Lower lobe of right lung (tissue), 2 donors: ENCODE results near the gene KANK2. TPM values are rescaled to one million over a fixed set of nuclear protein-coding genes. Genes with fewer than 3 reads are reported as not detected.
"Not testable (repeated sequence)": the region's sequence is repeated elsewhere in the genome, so short reads cannot be mapped to it uniquely, and the experiment has no call there.

Experiments
- ATAC-seq, 2 donors: fragments of 200-7000 bp; cut with Tn5 transposase; one replicate each; pipeline ENCODE4 v1.9.1; 2020 to 2022; ENCODE audit warnings: mild to moderate bottlenecking in 2 of 2, moderate library complexity in 2 of 2
- DNase-seq: peaks from one replicate; pipeline ENCODE4 v3.0.0-alpha.2; 2020
- H3K27ac ChIP-seq: fragments of 200-600 bp; one replicate; pipeline ENCODE4 v1.8.0; 2022
- H3K27me3 ChIP-seq: fragments of 200-600 bp; one replicate; pipeline ENCODE4 v1.8.0; 2022; ENCODE audit warnings: low read depth
- H3K36me3 ChIP-seq: fragments of 200-600 bp; one replicate; pipeline ENCODE4 v1.8.0; 2022; ENCODE audit warnings: mild to moderate bottlenecking
- H3K4me1 ChIP-seq: fragments of 200-600 bp; one replicate; pipeline ENCODE4 v1.8.0; 2022
- H3K4me3 ChIP-seq: fragments of 200-600 bp; one replicate; pipeline ENCODE4 v1.8.0; 2022; ENCODE audit warnings: mild to moderate bottlenecking
- H3K9me3 ChIP-seq: fragments of 200-600 bp; one replicate; pipeline ENCODE4 v1.8.0; 2022
- intact Hi-C: fragments of 100-400 bp; cut with DNase I; formaldehyde crosslinking; loops from one replicate; pipeline ENCODE4 v1.11.0; 2022
- total RNA-seq: library from RNA; stranded (reverse); fragmentation: NEBNext Ultra II Directional; extraction: Animal tissue kit (Norgen Biotek cat#: 25700); gene quantifications from one replicate; pipeline ENCODE4 v1.2.1, GENCODE V29; 2021
- TF ChIP-seq, protein P1 (sequence below): fragments of 200-600 bp; IDR thresholded peaks from one replicate; pipeline ENCODE4 v1.8.0; 2022; ENCODE audit warnings: antibody characterized with exemption, mild to moderate bottlenecking
- donor health status: DM: no; HTN: yes; CAD: no; lungs with severe emphysema.

The KANK2 gene
- total RNA-seq, 1 donor from 2014 or later: 191 TPM

- Histone ChIP-seq H3K36me3 (peaks cover 81% of the 10 kb centered on the region), H3K4me1 (peaks cover 50% of the 10 kb centered on the region), H3K27ac (peak overlapping the region; percentile 43), H3K9me3 (no peaks in the 10 kb centered on the region), H3K4me3 (peak overlapping the region; percentile 10), H3K27me3 (no peaks in the 10 kb centered on the region)
- intact Hi-C loops: no loop called here
- DNase-seq (no peak), ATAC-seq (no peak)
- TF ChIP-seq, protein P1, sequence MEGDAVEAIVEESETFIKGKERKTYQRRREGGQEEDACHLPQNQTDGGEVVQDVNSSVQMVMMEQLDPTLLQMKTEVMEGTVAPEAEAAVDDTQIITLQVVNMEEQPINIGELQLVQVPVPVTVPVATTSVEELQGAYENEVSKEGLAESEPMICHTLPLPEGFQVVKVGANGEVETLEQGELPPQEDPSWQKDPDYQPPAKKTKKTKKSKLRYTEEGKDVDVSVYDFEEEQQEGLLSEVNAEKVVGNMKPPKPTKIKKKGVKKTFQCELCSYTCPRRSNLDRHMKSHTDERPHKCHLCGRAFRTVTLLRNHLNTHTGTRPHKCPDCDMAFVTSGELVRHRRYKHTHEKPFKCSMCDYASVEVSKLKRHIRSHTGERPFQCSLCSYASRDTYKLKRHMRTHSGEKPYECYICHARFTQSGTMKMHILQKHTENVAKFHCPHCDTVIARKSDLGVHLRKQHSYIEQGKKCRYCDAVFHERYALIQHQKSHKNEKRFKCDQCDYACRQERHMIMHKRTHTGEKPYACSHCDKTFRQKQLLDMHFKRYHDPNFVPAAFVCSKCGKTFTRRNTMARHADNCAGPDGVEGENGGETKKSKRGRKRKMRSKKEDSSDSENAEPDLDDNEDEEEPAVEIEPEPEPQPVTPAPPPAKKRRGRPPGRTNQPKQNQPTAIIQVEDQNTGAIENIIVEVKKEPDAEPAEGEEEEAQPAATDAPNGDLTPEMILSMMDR: no peak
Observed at GRCh38 chr19:11190501-11190900, 6.8 kb downstream of the KANK2 start.

DNA sequence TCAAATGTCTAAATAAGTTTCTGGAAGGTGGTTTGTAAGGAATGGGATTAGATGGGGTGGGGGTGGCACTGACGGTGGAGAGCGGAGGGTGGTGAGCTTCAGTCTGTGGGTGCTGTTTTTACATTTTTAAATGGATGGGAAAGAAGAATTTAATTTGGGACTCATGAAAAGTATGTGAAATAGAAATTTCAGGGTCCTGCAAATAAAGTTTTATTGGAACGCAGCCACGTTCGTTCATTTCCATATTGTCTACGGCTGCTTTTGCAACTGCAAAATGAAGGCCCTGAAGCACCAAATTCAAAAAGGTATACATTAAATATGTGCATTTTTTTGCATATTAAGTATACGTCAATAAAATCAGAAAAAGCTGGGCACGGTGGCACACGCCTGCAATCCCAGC, 9.9 kb downstream of the KANK2 start:
- TF ChIP-seq, protein P1: no peak
- Histone ChIP-seq H3K9me3 (no peaks in the 10 kb centered on the region), H3K27ac (no peak overlapping the region), H3K4me3 (no peak overlapping the region), H3K27me3 (no peaks in the 10 kb centered on the region), H3K36me3 (peaks cover 74% of the 10 kb centered on the region), H3K4me1 (peaks cover 43% of the 10 kb centered on the region)
- DNase-seq: no peak
- no peak for ATAC-seq
- intact Hi-C loops: no loop called here

DNA sequence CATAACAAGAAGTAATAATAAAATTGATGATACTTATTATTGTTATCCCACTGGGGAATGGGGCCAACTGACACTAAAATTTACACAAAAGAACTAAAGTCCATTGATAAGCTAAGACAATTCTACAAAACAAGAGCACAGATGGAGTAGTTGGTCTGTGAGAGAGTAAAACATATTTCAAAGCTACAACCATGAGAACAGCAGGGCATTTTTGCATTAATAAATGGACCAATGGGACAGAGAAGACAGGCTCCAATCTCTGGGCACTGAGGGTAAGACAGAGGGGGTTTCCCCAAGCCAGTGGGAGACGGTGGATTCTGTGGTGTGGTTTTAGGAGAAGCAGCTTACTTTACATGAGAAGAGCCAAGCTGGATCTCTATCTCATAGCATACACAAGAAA, 14.4 kb downstream of the KANK2 start:
- TF ChIP-seq, protein P1: no peak
- Histone ChIP-seq H3K27ac (no peak overlapping the region), H3K9me3 (no peaks in the 10 kb centered on the region), H3K36me3 (peaks cover 70% of the 10 kb centered on the region), H3K4me1 (peaks cover 27% of the 10 kb centered on the region), H3K4me3 (no peak overlapping the region), H3K27me3 (no peaks in the 10 kb centered on the region)
- DNase-seq: no peak
- ATAC-seq: no peak
- intact Hi-C loops: no loop called here

GRCh38 chr19:11181488-11181887, 15.9 kb downstream of the KANK2 start:
- H3K4me3 ChIP-seq: no peak overlapping the region
- no peak for DNase-seq
- H3K36me3 ChIP-seq: peaks cover 72% of the 10 kb centered on the region
- ATAC-seq: no peak
- TF ChIP-seq, protein P1: no peak
- H3K4me1 ChIP-seq: peaks cover 27% of the 10 kb centered on the region
- H3K9me3 ChIP-seq: no peaks in the 10 kb centered on the region
- no peak overlapping the region for H3K27ac ChIP-seq
- intact Hi-C loops: no loop called here
- H3K27me3 ChIP-seq: no peaks in the 10 kb centered on the region

DNA sequence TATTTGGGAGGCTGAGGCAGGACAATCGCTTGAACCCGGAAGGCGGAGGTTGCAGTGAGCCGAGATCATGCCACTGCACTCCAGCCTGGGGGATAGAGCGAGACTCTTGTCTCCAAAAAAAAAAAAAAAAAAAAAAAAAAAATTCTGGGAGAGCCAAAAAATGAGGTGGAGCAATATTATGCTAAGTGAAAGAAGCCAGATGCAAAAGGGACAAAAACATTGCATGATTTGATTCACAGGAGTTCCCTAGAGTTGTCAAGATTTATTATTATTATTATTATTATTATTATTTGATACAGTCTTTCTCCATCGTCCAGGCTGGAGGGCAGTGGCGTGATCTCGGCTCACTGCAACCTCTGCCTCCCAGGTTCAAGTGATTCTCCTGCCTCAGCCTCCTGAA, 16.4 kb downstream of the KANK2 start:
- H3K27me3 ChIP-seq, DNase-seq, ATAC-seq, H3K4me3 ChIP-seq, intact Hi-C loops, H3K9me3 ChIP-seq: not testable (repeated sequence)
- H3K4me1 ChIP-seq: peaks cover 27% of the 10 kb centered on the region
- peak overlapping the region; percentile 41 for H3K27ac ChIP-seq
- H3K36me3 ChIP-seq: peaks cover 72% of the 10 kb centered on the region

GRCh38 chr19:11180346-11180745, 17.0 kb downstream of the KANK2 start:
- TF ChIP-seq, protein P1: no peak
- H3K27ac ChIP-seq: peak overlapping the region; percentile 41

More at GRCh38 chr19:11180346-11180745, 17.0 kb downstream of the KANK2 start:
- DNase-seq (no peak), ATAC-seq (no peak)
- H3K4me3 ChIP-seq: no peak overlapping the region
- H3K9me3 ChIP-seq: no peaks in the 10 kb centered on the region
- intact Hi-C loops: no loop called here
- H3K27me3 ChIP-seq: no peaks in the 10 kb centered on the region
- H3K4me1 ChIP-seq: peaks cover 25% of the 10 kb centered on the region
- H3K36me3 ChIP-seq: peaks cover 72% of the 10 kb centered on the region
